Measurements from ENCODE around the gene HMX1. TPM values are rescaled to one million over a fixed set of nuclear protein-coding genes. Genes with fewer than 3 reads are reported as not detected.

HMX1 gene
- total and polyA plus RNA-seq, 2 experiments from 2014 or later, result not detected

DNA sequence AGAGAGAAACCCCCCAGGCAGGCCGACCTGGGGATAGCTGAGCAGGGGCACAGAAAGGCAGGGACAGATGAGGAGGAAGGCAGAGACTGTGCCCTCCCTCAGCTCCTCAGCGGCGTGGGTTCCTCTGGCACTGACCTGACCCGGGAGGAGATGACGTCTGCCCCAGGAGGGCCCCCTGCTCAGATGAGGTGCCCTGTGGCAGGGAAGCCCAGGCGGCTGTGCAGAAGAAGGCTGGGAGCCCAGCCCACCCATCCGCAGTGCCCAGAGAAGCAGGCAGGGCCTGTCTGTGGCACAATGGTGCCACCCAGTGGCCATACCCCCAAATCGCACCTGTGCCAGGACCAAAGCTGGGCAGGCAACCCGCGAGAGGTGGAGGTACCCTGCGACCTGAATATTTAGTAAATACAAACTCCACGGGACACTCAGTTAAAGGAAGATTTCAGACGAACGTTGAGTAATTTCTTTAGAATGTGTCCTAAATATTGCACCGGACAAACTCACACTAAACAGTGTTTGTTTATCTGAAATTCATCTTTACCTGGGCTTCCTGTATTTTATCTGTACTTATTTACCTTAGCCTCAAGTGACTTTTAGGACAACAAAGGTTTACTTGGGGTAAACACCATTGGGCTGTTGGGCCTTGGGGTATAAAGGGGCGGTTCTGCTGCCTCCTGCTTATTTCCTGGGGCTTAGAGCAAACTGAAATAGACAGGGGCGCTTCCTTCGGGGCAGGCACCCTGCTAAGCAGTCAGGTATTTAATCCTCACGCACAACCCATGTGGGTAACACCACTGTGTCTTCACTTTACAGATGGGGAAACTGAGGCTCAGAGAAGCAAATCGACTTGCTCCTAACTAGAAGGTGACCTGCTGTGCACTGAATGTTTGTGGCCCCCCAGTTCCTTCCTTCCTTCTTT, 46.5 kb upstream of the HMX1 start:
- no peaks in the 10 kb centered on the region for H3K9me3 ChIP-seq (ENCODE audit: low read depth)
- H3K4me1 ChIP-seq (ENCODE audit: insufficient read depth), result no peaks in the 10 kb centered on the region; the same call in 1 of the 2 replicates
- no peak for TF ChIP-seq EZH2phosphoT487 (IDR thresholded peaks at IDR 0.05; ENCODE audit: insufficient read depth, low read depth)
- H3K4me2 ChIP-seq (ENCODE audit: unreplicated experiment), result no peak overlapping the region
- no peaks in the 10 kb centered on the region for H3K36me3 ChIP-seq (ENCODE audit: low read depth)
- no peaks in the 10 kb centered on the region for H3F3A ChIP-seq (ENCODE audit: insufficient read depth)
- no peak overlapping the region for H3K27ac ChIP-seq
- H3K4me3 ChIP-seq, result no peak overlapping the region
- no peak overlapping the region for H3K9ac ChIP-seq
- 7 to 9% methylated on average over 19 of the region's 20 CpGs for WGBS, 2 experiments (ENCODE audit: low coverage in 1 of 2, low lambda C conversion rate in 2 of 2, missing lambda C conversion rate in 2 of 2)
- no peak overlapping the region for H2AFZ ChIP-seq
- peak; percentile 63 for DNase-seq
- H3K9me2 ChIP-seq (ENCODE audit: insufficient read depth), result no peaks in the 10 kb centered on the region
- in situ Hi-C loops (cut with MboI), result no loop called here
- no peaks in the 10 kb centered on the region for H3K79me2 ChIP-seq (ENCODE audit: insufficient read depth)
- H4K20me1 ChIP-seq (ENCODE audit: insufficient read depth), result no peaks in the 10 kb centered on the region
- H3K27me3 ChIP-seq (replicated peaks; ENCODE audit: insufficient read depth), result peaks cover 4% of the 10 kb centered on the region; the same call in 1 of the 2 replicates

DNA sequence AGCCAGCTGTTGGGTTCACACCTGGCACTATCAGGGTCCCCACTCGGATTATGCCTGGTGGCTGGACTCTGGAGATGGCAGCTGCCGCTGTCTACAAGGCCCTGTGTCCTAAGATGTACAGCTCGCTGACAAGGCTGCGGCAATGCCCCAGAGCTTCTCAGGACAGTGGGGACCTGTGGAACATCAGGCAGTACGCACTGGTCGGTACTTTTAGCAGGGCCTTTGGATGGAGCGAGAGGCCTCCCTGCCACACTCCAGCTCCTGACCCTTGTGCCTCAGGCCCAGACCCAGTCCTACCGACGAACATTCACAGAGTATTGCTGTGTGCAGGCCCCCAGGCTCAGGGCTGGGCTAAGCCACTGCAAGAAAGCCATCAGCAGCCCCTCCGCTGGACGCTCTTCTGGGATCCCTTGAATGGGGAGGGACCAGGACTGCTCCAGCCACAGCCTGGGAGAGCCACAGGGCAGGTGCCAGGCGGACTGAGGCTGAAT, 45.7 kb upstream of the HMX1 start:
- H3K4me2 ChIP-seq (ENCODE audit: unreplicated experiment), result no peak overlapping the region
- no peak overlapping the region for H3K9ac ChIP-seq
- H3K4me1 ChIP-seq (ENCODE audit: insufficient read depth), result peaks cover 2% of the 10 kb centered on the region; the same call in 1 of the 2 replicates
- H4K20me1 ChIP-seq (ENCODE audit: insufficient read depth), result no peaks in the 10 kb centered on the region
- no peak overlapping the region for H3K4me3 ChIP-seq
- H3K79me2 ChIP-seq (ENCODE audit: insufficient read depth), result no peaks in the 10 kb centered on the region
- TF ChIP-seq EZH2phosphoT487 (IDR thresholded peaks at IDR 0.05; ENCODE audit: insufficient read depth, low read depth), result no peak
- no peak for TF ChIP-seq EZH2 (IDR thresholded peaks at IDR 0.05; ENCODE audit: insufficient read depth, poor library complexity, severe bottlenecking)
- no peaks in the 10 kb centered on the region for H3K9me3 ChIP-seq (ENCODE audit: low read depth)
- H3K9me2 ChIP-seq (ENCODE audit: insufficient read depth), result no peaks in the 10 kb centered on the region
- 0 out of 2 replicates have a peak, but pooled peaks cover under 1% of the 10 kb centered on the region for H3F3A ChIP-seq (ENCODE audit: insufficient read depth)
- no peak overlapping the region for H2AFZ ChIP-seq
- DNase-seq, result no peak
- no peaks in the 10 kb centered on the region for H3K36me3 ChIP-seq (ENCODE audit: low read depth)
- in situ Hi-C loops (cut with MboI), result no loop called here
- 70 to 72% methylated on average over 11 to 12 of the region's 12 CpGs for WGBS, 2 experiments (ENCODE audit: low coverage in 1 of 2, low lambda C conversion rate in 2 of 2, missing lambda C conversion rate in 2 of 2)
- H3K27me3 ChIP-seq (replicated peaks; ENCODE audit: insufficient read depth), result 0 out of 2 replicates have a peak, but pooled peaks cover 4% of the 10 kb centered on the region
- H3K27ac ChIP-seq, result no peak overlapping the region

DNA sequence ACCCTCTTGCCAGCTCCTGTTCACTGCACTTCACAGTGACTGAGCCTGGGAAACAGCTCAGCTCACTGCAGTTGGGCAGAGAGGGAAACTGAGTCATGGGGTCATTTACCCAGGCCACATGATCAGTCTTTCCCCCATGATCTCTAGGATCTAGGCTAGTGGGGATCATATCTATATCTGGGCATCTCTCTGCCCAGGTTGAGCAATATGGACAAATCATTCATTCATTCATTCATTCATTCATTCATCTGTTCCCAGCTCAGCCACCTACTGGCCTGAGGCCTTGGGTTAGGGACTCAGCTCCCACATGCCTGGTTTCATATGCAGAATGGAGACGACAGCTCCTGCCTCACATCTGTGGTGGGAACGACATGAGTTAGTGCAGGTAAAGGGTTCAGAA, 45.3 kb upstream of the HMX1 start:
- DNase-seq, result no peak
- H3K27me3 ChIP-seq (replicated peaks; ENCODE audit: insufficient read depth), result 0 out of 2 replicates have a peak, but pooled peaks cover 4% of the 10 kb centered on the region
- peaks cover 6% of the 10 kb centered on the region for H3K4me1 ChIP-seq (ENCODE audit: insufficient read depth)
- H3K9me3 ChIP-seq (ENCODE audit: low read depth), result no peaks in the 10 kb centered on the region
- no peak overlapping the region for H3K9ac ChIP-seq
- H4K20me1 ChIP-seq (ENCODE audit: insufficient read depth), result no peaks in the 10 kb centered on the region
- no peak overlapping the region for H3K27ac ChIP-seq
- H3F3A ChIP-seq (ENCODE audit: insufficient read depth), result 0 out of 2 replicates have a peak, but pooled peaks cover 5% of the 10 kb centered on the region
- no peak overlapping the region for H3K4me2 ChIP-seq (ENCODE audit: unreplicated experiment)
- H3K4me3 ChIP-seq, result no peak overlapping the region
- in situ Hi-C loops (cut with MboI), result no loop called here
- no peak overlapping the region for H2AFZ ChIP-seq
- WGBS, 2 experiments (ENCODE audit: low coverage in 1 of 2, low lambda C conversion rate in 2 of 2, missing lambda C conversion rate in 2 of 2), result 64 to 71% methylated on average over 2 of the region's 2 CpGs
- H3K9me2 ChIP-seq (ENCODE audit: insufficient read depth), result no peaks in the 10 kb centered on the region
- H3K79me2 ChIP-seq (ENCODE audit: insufficient read depth), result no peaks in the 10 kb centered on the region
- no peak for TF ChIP-seq EZH2 (IDR thresholded peaks at IDR 0.05; ENCODE audit: insufficient read depth, poor library complexity, severe bottlenecking)
- H3K36me3 ChIP-seq (ENCODE audit: low read depth), result no peaks in the 10 kb centered on the region

DNA sequence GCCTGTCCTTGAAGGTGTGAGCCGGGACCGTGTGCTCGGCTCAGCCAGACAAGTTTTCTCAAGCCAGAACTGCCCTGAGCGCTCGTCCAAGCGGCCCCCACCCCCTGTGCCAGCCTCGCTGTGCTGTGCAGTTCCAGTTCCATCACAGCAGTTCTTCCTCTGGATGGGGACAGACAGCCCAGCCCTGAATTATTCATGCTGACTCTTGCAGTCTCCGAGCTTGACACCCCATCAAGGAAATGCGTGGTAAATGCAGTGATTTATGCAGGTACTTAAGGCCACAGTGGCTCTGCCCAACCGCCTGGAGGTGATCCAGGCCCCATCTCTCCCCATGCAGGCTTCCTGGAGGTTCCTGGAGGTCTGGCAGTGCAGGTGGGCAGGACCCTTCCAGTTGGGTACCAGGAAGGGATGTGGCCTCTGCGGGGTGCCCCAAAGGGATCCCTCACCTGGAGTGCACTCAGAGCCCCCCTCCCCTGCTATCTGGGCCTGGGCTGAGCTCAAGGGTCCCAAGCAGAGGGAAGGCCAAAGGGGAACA, 44.8 kb upstream of the HMX1 start:
- 35 to 41% methylated on average over 11 of the region's 11 CpGs for WGBS, 2 experiments (ENCODE audit: low coverage in 1 of 2, low lambda C conversion rate in 2 of 2, missing lambda C conversion rate in 2 of 2)
- no peak for DNase-seq

More for the DNA sequence above, 44.8 kb upstream of the HMX1 start:
- no peaks in the 10 kb centered on the region for H3K79me2 ChIP-seq (ENCODE audit: insufficient read depth)
- no peak overlapping the region for H3K4me3 ChIP-seq
- H3K27ac ChIP-seq, result no peak overlapping the region
- H3K4me2 ChIP-seq (ENCODE audit: unreplicated experiment), result no peak overlapping the region
- H3K9ac ChIP-seq, result no peak overlapping the region
- in situ Hi-C loops (cut with MboI), result no loop called here
- no peak overlapping the region for H2AFZ ChIP-seq
- H3K9me3 ChIP-seq (ENCODE audit: low read depth), result no peaks in the 10 kb centered on the region
- H3F3A ChIP-seq (ENCODE audit: insufficient read depth), result 0 out of 2 replicates have a peak, but pooled peaks cover 5% of the 10 kb centered on the region
- no peak for TF ChIP-seq EZH2 (IDR thresholded peaks at IDR 0.05; ENCODE audit: insufficient read depth, poor library complexity, severe bottlenecking)
- TF ChIP-seq EZH2phosphoT487 (IDR thresholded peaks at IDR 0.05; ENCODE audit: insufficient read depth, low read depth), result no peak
- no peaks in the 10 kb centered on the region for H3K36me3 ChIP-seq (ENCODE audit: low read depth)
- H4K20me1 ChIP-seq (ENCODE audit: insufficient read depth), result no peaks in the 10 kb centered on the region
- 0 out of 2 replicates have a peak, but pooled peaks cover 4% of the 10 kb centered on the region for H3K27me3 ChIP-seq (replicated peaks; ENCODE audit: insufficient read depth)
- H3K9me2 ChIP-seq (ENCODE audit: insufficient read depth), result no peaks in the 10 kb centered on the region
- peaks cover 11% of the 10 kb centered on the region for H3K4me1 ChIP-seq (ENCODE audit: insufficient read depth)
